K562 (cell line): ENCODE measurements around the gene TOX3. TPM values are rescaled to one million over a fixed set of nuclear protein-coding genes. Genes with fewer than 3 reads are reported as not detected.

Experiments used
- ATAC-seq: fragments of 200-7000 bp; cut with Tn5 transposase; 3 replicates; pipeline ENCODE4 v1.9.1; 2020; ENCODE audit warnings: moderate library complexity
- BruUV-seq: library from RNA; stranded (reverse); fragments of 400-500 nt; replicated peaks from 2 replicates; lab custom pipeline; 2021; lab: Mats Ljungman, UMichigan
- CTCF ChIA-PET: fragments of 300-600 bp; formaldehyde crosslinking; extraction: SDS; loops from one replicate; lab custom pipeline; 2021; ENCODE audit warnings: low intra/inter-chr PET ratio; lab: Yijun Ruan, JAX
- POLR2A ChIA-PET: fragments of 300-600, 350-650 bp; sonication (Branson Sonifier 250); formaldehyde crosslinking; extraction: SDS; loops from one replicate; lab custom pipeline; 2021; ENCODE audit warnings: antibody characterized with exemption, inconsistent platforms; lab: Yijun Ruan, JAX
- DNase-seq, 4 experiments: peaks; one replicate each; pipeline versions ENCODE4 v3.0.0 to v3.0.0-alpha.2; 2011 to 2018; ENCODE audit warnings: low spot score in 3 of 4, mixed read lengths in 3 of 4; ENCODE audit errors: extremely low read depth in 1 of 4
- FAIRE-seq: peaks from 2 replicates; lab custom pipeline; 2011; peaks lifted over from hg19 to GRCh38; lab: Jason Lieb, UNC
- H2AFZ ChIP-seq: 2 replicates; pipeline ENCODE4 v1.6.0; 2011; ENCODE audit warnings: low read depth, low read length, control low read depth, inconsistent platforms
- H3K27ac ChIP-seq: fragments of 200-600 bp; 3 replicates; pipeline ENCODE4 v1.8.0; 2011; ENCODE audit warnings: low read depth, mild to moderate bottlenecking, control low read depth, inconsistent platforms, low read length, moderate library complexity, mixed read lengths; ENCODE audit errors: extremely low read depth
- H3K27me3 ChIP-seq, 2 experiments: fragments of 300-600 bp in 1 of 2; 2 replicates in 1 of 2; 3 replicates in 1 of 2; pipeline versions ENCODE4 v1.6.0 to v1.8.0; 2011; ENCODE audit warnings: inconsistent platforms in 2 of 2, low read length in 2 of 2, mild to moderate bottlenecking in 1 of 2, mixed read lengths in 1 of 2, moderate library complexity in 1 of 2; ENCODE audit not compliant: control insufficient read depth in 2 of 2, insufficient read depth in 2 of 2
- H3K36me3 ChIP-seq: fragments of 300-600 bp; 3 replicates; pipeline ENCODE4 v1.8.0; 2011; ENCODE audit warnings: mild to moderate bottlenecking, low read length, inconsistent platforms; ENCODE audit not compliant: control insufficient read depth, insufficient read depth
- H3K4me1 ChIP-seq, 2 experiments: fragments of 200-600 bp in 1 of 2; replicated peaks in 1 of 2; 2 replicates in 1 of 2; 3 replicates in 1 of 2; pipeline versions ENCODE4 v1.5.1 to v1.8.0; 2011; ENCODE audit warnings: inconsistent platforms in 2 of 2, low read length in 2 of 2, mild to moderate bottlenecking in 1 of 2, mixed read lengths in 1 of 2, moderate library complexity in 1 of 2; ENCODE audit not compliant: control insufficient read depth in 2 of 2, insufficient read depth in 2 of 2
- H3K4me2 ChIP-seq: 2 replicates; pipeline ENCODE4 v1.6.1; 2011; ENCODE audit warnings: low read length, control low read depth, inconsistent platforms, mixed read lengths; ENCODE audit not compliant: insufficient read depth
- H3K4me3 ChIP-seq: fragments of 200-600 bp; sonication (generic), shearing (Covaris generic); 2 replicates; pipeline ENCODE4 v1.5.1; 2016; ENCODE audit warnings: control low read depth, inconsistent platforms
- H3K79me2 ChIP-seq: fragments of 200-600 bp; 3 replicates; pipeline ENCODE4 v1.8.0; 2011; ENCODE audit warnings: low read length, inconsistent platforms; ENCODE audit not compliant: control insufficient read depth, insufficient read depth
- H3K9ac ChIP-seq, 2 experiments: 2 replicates each; pipeline versions ENCODE4 v1.6.0 to v1.6.1; 2011; ENCODE audit warnings: low read depth in 2 of 2, low read length in 2 of 2, control low read depth in 1 of 2, inconsistent platforms in 1 of 2, mild to moderate bottlenecking in 1 of 2, mixed read lengths in 1 of 2; ENCODE audit not compliant: insufficient read depth in 1 of 2
- H3K9me1 ChIP-seq: one replicate; pipeline ENCODE4 v1.6.0; 2011; ENCODE audit warnings: inconsistent platforms, mild to moderate bottlenecking, low read length, moderate library complexity; ENCODE audit not compliant: control insufficient read depth, insufficient read depth
- H3K9me3 ChIP-seq: replicated peaks from 2 replicates; pipeline ENCODE4 v1.5.1; 2011; ENCODE audit warnings: low read depth, low read length, inconsistent platforms; ENCODE audit not compliant: control insufficient read depth, insufficient read depth
- H4K20me1 ChIP-seq: replicated peaks from 2 replicates; pipeline ENCODE4 v1.6.1; 2011; ENCODE audit warnings: low read length, inconsistent platforms, mixed read lengths; ENCODE audit not compliant: control insufficient read depth, insufficient read depth
- ARID2 ChIP-seq: fragments of 450-650 bp; IDR thresholded peaks from 2 replicates; pipeline ENCODE4 v1.6.1; 2017; ENCODE audit warnings: antibody characterized with exemption, mild to moderate bottlenecking
- CBX3 ChIP-seq, 2 experiments: IDR thresholded peaks; 1 replicate in 1 of 2; 2 replicates in 1 of 2; pipeline ENCODE4 v1.6.1; 2012; ENCODE audit warnings: inconsistent platforms in 2 of 2, low read length in 2 of 2, borderline replicate concordance in 1 of 2, control low read depth in 1 of 2
- CBX5 ChIP-seq: IDR thresholded peaks from 2 replicates; pipeline ENCODE4 v1.6.1; 2014; ENCODE audit warnings: low read depth, borderline replicate concordance
- CSDE1 ChIP-seq, 2 experiments: fragments of 450-650 bp; IDR thresholded peaks; 2 replicates each; pipeline ENCODE4 v1.6.1; 2016; ENCODE audit warnings: mild to moderate bottlenecking in 1 of 2
- DPF2 ChIP-seq: fragments of 450-650 bp; IDR thresholded peaks from 2 replicates; pipeline ENCODE4 v1.6.1; 2016
- FOSL1 ChIP-seq: fragments of 200-800 bp; sonication (Bioruptor generic); conservative IDR thresholded peaks from 2 replicates; pipeline ENCODE4 v1.6.1; 2016; ENCODE audit warnings: missing genetic modification characterization, missing compliant biosample characterization
- MTF1 ChIP-seq: fragments of 250-450 bp; sonication (Bioruptor Pico); IDR thresholded peaks from 2 replicates; pipeline ENCODE4 v1.9.0; 2021; ENCODE audit warnings: moderate library complexity, mild to moderate bottlenecking, inconsistent platforms, borderline replicate concordance
- RCOR1 ChIP-seq, 2 experiments: IDR thresholded peaks; 2 replicates each; pipeline ENCODE4 v1.6.1; 2012; ENCODE audit warnings: low read depth in 2 of 2, low read length in 2 of 2, borderline replicate concordance in 1 of 2, improper control_type of control experiment in 1 of 2
- TEAD2 ChIP-seq: fragments of 450-650 bp; IDR thresholded peaks from 2 replicates; pipeline ENCODE4 v1.6.1; 2016; ENCODE audit warnings: missing genetic modification characterization, control low read depth, missing compliant biosample characterization
- TFAM ChIP-seq: fragments of 250-450 bp; sonication (Bioruptor Pico); conservative IDR thresholded peaks from 2 replicates; pipeline ENCODE4 v1.5.0; 2021; ENCODE audit warnings: mild to moderate bottlenecking, moderate library complexity
- U2AF1 ChIP-seq: fragments of 200-400 bp; formaldehyde crosslinking; optimal IDR thresholded peaks from 2 replicates; pipeline ENCODE3; 2017; ENCODE audit warnings: mild to moderate bottlenecking, low read depth, low read length, moderate library complexity
- ZNF212 ChIP-seq: fragments of 450-650 bp; formaldehyde crosslinking; IDR thresholded peaks from 2 replicates; pipeline ENCODE4 v1.4.0; 2020; ENCODE audit warnings: mild to moderate bottlenecking
- ZNF644 ChIP-seq: fragments of 200-800 bp; sonication (Bioruptor generic); IDR thresholded peaks from 2 replicates; pipeline ENCODE4 v1.6.1; 2016; ENCODE audit warnings: low read depth, missing genetic modification characterization, missing compliant biosample characterization
- WGBS: fragments of 100-300 bp; shearing (Covaris generic); methylation state at CpG from one replicate; pipeline ENCODE4 v1.1.6; 2016; ENCODE audit warnings: low coverage, mixed read lengths; ENCODE audit not compliant: insufficient coverage; ENCODE audit errors: missing lambda C conversion rate; 5-methylcytosine and 5-hydroxymethylcytosine counted together
- in situ Hi-C: fragments of 300-500 bp; cut with MboI; formaldehyde crosslinking; loops from 4 replicates; pipeline ENCODE4 v1.15.0; 2018; ENCODE audit warnings: inconsistent platforms, mixed read lengths
- intact Hi-C: fragments of 100-400 bp; cut with micrococcal nuclease; formaldehyde crosslinking; loops from 2 replicates; pipeline ENCODE4 v1.14.2; 2022
- polyA plus RNA-seq, 8 experiments: library from polyadenylated mRNA; depleted of rRNA in 4 of 8; stranded (reverse) in 5 of 8; unstranded in 3 of 8; fragments of >200 nt; fragmentation: Nextera tagmentation in 2 of 8; fragmentation: Illumina TruSeq in 1 of 8; extraction: Ambion mirVana in 2 of 8; extraction: Trizol in 1 of 8; gene quantifications; 2 replicates each; pipeline versions ENCODE4 v1.2.1 to v1.2.3, GENCODE V29; 2011 to 2014; ENCODE audit warnings: inconsistent platforms in 1 of 8, missing spikeins in 1 of 8
- total RNA-seq, 7 experiments: library from RNA; depleted of rRNA in 6 of 7; stranded (reverse); fragments of >200 nt in 6 of 7; fragmentation: Illumina TruSeq in 2 of 7; extraction: Trizol in 2 of 7; gene quantifications; 2 replicates each; pipeline versions ENCODE4 v1.2.1 to v1.2.3, GENCODE V29; 2011 to 2021; ENCODE audit warnings: low replicate concordance in 1 of 7
- TF ChIP-seq, protein P1 (sequence below), 2 experiments: fragments of 450-650 bp; conservative IDR thresholded peaks; 2 replicates each; pipeline ENCODE4 v1.6.1; 2017; ENCODE audit warnings: mild to moderate bottlenecking in 2 of 2, moderate library complexity in 2 of 2

TOX3 gene
- total and polyA plus RNA-seq, 9 of the 15 experiments (the other 6 are each of a cell fraction or from before 2014, with no cell fraction given) = not detected

DNA sequence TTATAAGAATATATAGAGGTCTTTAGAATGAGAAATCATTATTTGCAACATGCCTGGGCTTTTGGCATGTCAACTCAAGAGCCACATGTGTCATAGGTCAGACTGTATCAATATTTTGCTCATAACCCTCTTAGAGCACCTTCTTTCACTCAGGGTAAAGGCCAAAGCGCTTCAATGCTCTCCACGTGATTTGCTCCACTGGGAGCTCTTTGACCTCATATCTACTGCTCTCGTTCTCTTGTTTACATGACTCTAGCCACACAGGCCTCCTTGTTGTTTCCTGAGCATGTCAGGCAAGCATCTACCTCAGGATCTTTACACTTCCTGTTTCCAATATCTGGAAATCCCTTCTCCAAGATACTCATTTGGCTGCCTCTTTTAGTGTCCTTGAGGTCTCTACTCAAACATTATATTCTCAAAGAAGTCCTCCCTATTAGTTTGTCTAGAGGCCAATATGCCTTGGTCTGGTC is 148.4 kb downstream of the TOX3 start:
- Histone ChIP-seq H3K4me2 (no peak overlapping the region), H3K36me3 (no peaks in the 10 kb centered on the region), H3K4me3 (no peak overlapping the region), H3K9ac (no peak overlapping the region), H2AFZ (no peak overlapping the region), H3K9me3 (no peaks in the 10 kb centered on the region), H4K20me1 (no peaks in the 10 kb centered on the region), H3K79me2 (no peaks in the 10 kb centered on the region), H3K9me1 (no peaks in the 10 kb centered on the region), H3K27me3 (no peaks in the 10 kb centered on the region), H3K4me1 (no peaks in the 10 kb centered on the region), H3K27ac (no peak overlapping the region)
- POLR2A ChIA-PET = no interaction called here
- CTCF ChIA-PET = no interaction called here
- no TSS peak for BruUV-seq
- in situ Hi-C loops = no loop called here
- TF ChIP-seq FOSL1 (tag) (no peak), ZNF212 (CRISPR knock-in tag) (no peak), TFAM (CRISPR knock-in tag) (no peak), CBX5 (no peak), MTF1 (CRISPR knock-in tag) (no peak), CSDE1 (IDR thresholded peaks at IDR 0.05) (no peak), ARID2 (no peak), TEAD2 (no peak), ZNF644 (tag) (no peak), RCOR1 (IDR thresholded peaks at IDR 0.05; ENCODE audit: borderline replicate concordance in 1 of 2, low read depth in 2 of 2, low read length in 2 of 2) (no peak), DPF2 (no peak), U2AF1 (no peak), CBX3 (IDR thresholded peaks at IDR 0.05; ENCODE audit: borderline replicate concordance in 1 of 2, low read length in 2 of 2) (no peak)
- TF ChIP-seq, protein P1, sequence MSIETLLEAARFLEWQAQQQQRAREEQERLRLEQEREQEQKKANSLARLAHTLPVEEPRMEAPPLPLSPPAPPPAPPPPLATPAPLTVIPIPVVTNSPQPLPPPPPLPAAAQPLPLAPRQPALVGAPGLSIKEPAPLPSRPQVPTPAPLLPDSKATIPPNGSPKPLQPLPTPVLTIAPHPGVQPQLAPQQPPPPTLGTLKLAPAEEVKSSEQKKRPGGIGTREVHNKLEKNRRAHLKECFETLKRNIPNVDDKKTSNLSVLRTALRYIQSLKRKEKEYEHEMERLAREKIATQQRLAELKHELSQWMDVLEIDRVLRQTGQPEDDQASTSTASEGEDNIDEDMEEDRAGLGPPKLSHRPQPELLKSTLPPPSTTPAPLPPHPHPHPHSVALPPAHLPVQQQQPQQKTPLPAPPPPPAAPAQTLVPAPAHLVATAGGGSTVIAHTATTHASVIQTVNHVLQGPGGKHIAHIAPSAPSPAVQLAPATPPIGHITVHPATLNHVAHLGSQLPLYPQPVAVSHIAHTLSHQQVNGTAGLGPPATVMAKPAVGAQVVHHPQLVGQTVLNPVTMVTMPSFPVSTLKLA (conservative IDR thresholded peaks at IDR 0.05) = no peak
- ATAC-seq (no peak), DNase-seq (no peak), FAIRE-seq (no peak)
- intact Hi-C loops = no loop called here
- 0% methylated on average over 3 of the region's 3 CpGs for WGBS
